K562 (cell line): ENCODE data around the gene SLC25A42. TPM values are rescaled to one million over a fixed set of nuclear protein-coding genes. Genes with fewer than 3 reads are reported as not detected.

ENCODE experiments used
- CCNT2 ChIP-seq: IDR thresholded peaks from 2 replicates; pipeline ENCODE4 v1.6.1; 2011; ENCODE audit warnings: borderline replicate concordance, low read depth, mild to moderate bottlenecking, moderate library complexity, mixed read lengths, low read length; ENCODE audit not compliant: insufficient read length; ENCODE audit errors: extremely low read depth
- DMBX1 ChIP-seq: fragments of 250-450 bp; sonication (Bioruptor Pico); IDR thresholded peaks from 2 replicates; pipeline ENCODE4 v1.8.0; 2022; ENCODE audit warnings: inconsistent platforms, mild to moderate bottlenecking, moderate library complexity, borderline replicate concordance
- DPF2 ChIP-seq: fragments of 450-650 bp; IDR thresholded peaks from 2 replicates; pipeline ENCODE4 v1.6.1; 2016
- MAZ ChIP-seq, 2 experiments: fragments of 450-650 bp in 1 of 2; sonication (generic) in 1 of 2; formaldehyde crosslinking; IDR thresholded peaks in 1 of 2; conservative IDR thresholded peaks in 1 of 2; 2 replicates each; pipeline versions ENCODE4 v1.4.0 to v1.5.0; 2020; ENCODE audit warnings: mild to moderate bottlenecking in 1 of 2, missing genetic modification reagents in 1 of 2
- MED1 ChIP-seq: sonication (generic); formaldehyde crosslinking; IDR thresholded peaks from 2 replicates; pipeline ENCODE4 v1.8.1; 2023; ENCODE audit warnings: missing genetic modification reagents, borderline replicate concordance
- NCOA1 ChIP-seq: fragments of 450-650 bp; IDR thresholded peaks from 2 replicates; pipeline ENCODE4 v1.6.1; 2016; ENCODE audit warnings: low read depth
- PHTF2 ChIP-seq: fragments of 250-450 bp; sonication (Bioruptor Pico); IDR thresholded peaks from 2 replicates; pipeline ENCODE4 v1.5.0; 2021; ENCODE audit warnings: mild to moderate bottlenecking
- POLR2AphosphoS5 ChIP-seq: IDR thresholded peaks from 2 replicates; pipeline ENCODE4 v1.6.1; 2011; ENCODE audit warnings: mild to moderate bottlenecking, low read depth, low read length, moderate library complexity; ENCODE audit not compliant: control insufficient read depth, insufficient read depth
- SAFB2 ChIP-seq: fragments of 200-400 bp; formaldehyde crosslinking; IDR thresholded peaks from 2 replicates; pipeline ENCODE4 v1.6.1; 2018; ENCODE audit warnings: borderline replicate concordance, low read length, low read depth, moderate library complexity; ENCODE audit not compliant: severe bottlenecking
- TBP ChIP-seq: optimal IDR thresholded peaks from 2 replicates; pipeline ENCODE3; 2011; ENCODE audit warnings: low read depth, low read length, improper control_type of control experiment
- ZNF184 ChIP-seq: sonication (generic); formaldehyde crosslinking; IDR thresholded peaks from 2 replicates; pipeline ENCODE4 v1.5.0; 2020; ENCODE audit warnings: missing genetic modification reagents
- ZNF561 ChIP-seq: fragments of 450-650 bp; formaldehyde crosslinking; conservative IDR thresholded peaks from 2 replicates; pipeline ENCODE4 v1.4.0; 2020; ENCODE audit warnings: mild to moderate bottlenecking, moderate library complexity
- ZNF717 ChIP-seq: fragments of 250-450 bp; sonication (Bioruptor Pico); IDR thresholded peaks from 2 replicates; pipeline ENCODE4 v1.5.0; 2021
- polyA plus RNA-seq, 8 experiments: library from polyadenylated mRNA; depleted of rRNA in 4 of 8; stranded (reverse) in 5 of 8; unstranded in 3 of 8; fragments of >200 nt; fragmentation: Nextera tagmentation in 2 of 8; fragmentation: Illumina TruSeq in 1 of 8; extraction: Ambion mirVana in 2 of 8; extraction: Trizol in 1 of 8; gene quantifications; 2 replicates each; pipeline versions ENCODE4 v1.2.1 to v1.2.3, GENCODE V29; 2011 to 2014; ENCODE audit warnings: inconsistent platforms in 1 of 8, missing spikeins in 1 of 8
- total RNA-seq, 7 experiments: library from RNA; depleted of rRNA in 6 of 7; stranded (reverse); fragments of >200 nt in 6 of 7; fragmentation: Illumina TruSeq in 2 of 7; extraction: Trizol in 2 of 7; gene quantifications; 2 replicates each; pipeline versions ENCODE4 v1.2.1 to v1.2.3, GENCODE V29; 2011 to 2021; ENCODE audit warnings: low replicate concordance in 1 of 7
- TF ChIP-seq, protein P1 (sequence below): sonication (generic); formaldehyde crosslinking; IDR thresholded peaks from 2 replicates; pipeline ENCODE4 v1.4.0; 2020; ENCODE audit warnings: mild to moderate bottlenecking, missing genetic modification reagents
- TF ChIP-seq, protein P2 (sequence below): sonication (generic); formaldehyde crosslinking; IDR thresholded peaks from 2 replicates; pipeline ENCODE4 v1.8.0; 2022; ENCODE audit warnings: missing genetic modification reagents, mild to moderate bottlenecking, borderline replicate concordance
- TF ChIP-seq, protein P3 (sequence below): sonication (generic); IDR thresholded peaks from 2 replicates; pipeline ENCODE4 v1.6.1; 2016

Gene SLC25A42
- total and polyA plus RNA-seq, 9 of the 15 experiments (the other 6 are each of a cell fraction or from before 2014, with no cell fraction given) = 0.59 to 32.2 (median 14.1) TPM

DNA sequence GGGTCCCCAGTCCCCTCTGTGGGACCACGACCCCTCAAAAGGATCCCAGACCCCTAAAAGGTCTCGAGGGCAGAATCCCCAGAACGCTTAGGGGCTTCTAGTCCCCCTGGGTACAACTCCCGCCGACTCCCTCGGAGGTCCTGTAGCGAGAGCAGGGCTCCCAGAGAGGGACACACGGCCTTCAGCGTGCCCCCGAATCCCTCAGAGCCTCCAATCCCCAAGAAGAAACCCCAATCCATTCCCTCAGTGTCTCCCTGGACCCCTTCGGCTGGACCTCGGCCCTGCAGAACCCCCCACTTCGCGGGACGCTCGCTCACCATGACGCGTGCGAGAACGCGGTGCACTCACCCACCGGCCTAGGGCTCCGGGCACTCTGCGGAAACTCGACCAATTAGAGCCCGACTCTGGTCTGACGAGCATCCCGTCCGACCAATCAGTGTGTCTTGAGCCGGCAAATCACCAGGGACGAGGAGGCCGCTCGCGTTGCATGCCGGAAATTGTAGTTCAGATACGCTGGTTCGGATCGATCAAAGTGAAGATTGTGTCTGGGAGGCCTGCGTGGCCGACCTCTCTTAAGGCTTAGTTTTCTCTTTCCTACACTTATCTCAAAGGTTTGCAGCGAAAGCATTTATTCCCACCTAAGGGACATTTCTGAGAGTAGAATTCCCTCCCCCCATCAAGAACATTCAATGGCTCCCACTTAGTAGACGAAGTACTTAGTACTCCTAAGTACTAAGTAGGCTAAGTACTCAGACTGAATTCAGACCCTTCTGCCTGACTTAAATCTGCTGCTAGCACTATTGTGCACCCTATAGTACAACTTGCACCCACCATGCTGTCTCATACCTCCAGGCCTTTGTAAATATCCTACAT, 74.6 kb downstream of the SLC25A42 start, which contains the start of gene TMEM161A (continued):
- TF ChIP-seq PHTF2 (CRISPR knock-in tag) (no peak), SAFB2 (no peak), ZNF184 (no peak), ZNF561 (no peak), CCNT2 (no peak), NCOA1 (no peak), DMBX1 (no peak), POLR2AphosphoS5 (peak; percentile 77), ZNF717 (CRISPR knock-in tag) (no peak), TBP (peak; percentile 84), DPF2 (peak; percentile 7; the same call in 1 of the 2 replicates), MAZ (CRISPR knock-in tag; conservative IDR thresholded peaks at IDR 0.05 in 1 of 2, IDR thresholded peaks at IDR 0.05 in 1 of 2) (peak; percentile 20 to 58; a peak in 2 of 4 replicates), MED1 (no peak)
- TF ChIP-seq, protein P1, sequence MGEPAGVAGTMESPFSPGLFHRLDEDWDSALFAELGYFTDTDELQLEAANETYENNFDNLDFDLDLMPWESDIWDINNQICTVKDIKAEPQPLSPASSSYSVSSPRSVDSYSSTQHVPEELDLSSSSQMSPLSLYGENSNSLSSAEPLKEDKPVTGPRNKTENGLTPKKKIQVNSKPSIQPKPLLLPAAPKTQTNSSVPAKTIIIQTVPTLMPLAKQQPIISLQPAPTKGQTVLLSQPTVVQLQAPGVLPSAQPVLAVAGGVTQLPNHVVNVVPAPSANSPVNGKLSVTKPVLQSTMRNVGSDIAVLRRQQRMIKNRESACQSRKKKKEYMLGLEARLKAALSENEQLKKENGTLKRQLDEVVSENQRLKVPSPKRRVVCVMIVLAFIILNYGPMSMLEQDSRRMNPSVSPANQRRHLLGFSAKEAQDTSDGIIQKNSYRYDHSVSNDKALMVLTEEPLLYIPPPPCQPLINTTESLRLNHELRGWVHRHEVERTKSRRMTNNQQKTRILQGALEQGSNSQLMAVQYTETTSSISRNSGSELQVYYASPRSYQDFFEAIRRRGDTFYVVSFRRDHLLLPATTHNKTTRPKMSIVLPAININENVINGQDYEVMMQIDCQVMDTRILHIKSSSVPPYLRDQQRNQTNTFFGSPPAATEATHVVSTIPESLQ (CRISPR knock-in tag) = no peak
- TF ChIP-seq, protein P2, sequence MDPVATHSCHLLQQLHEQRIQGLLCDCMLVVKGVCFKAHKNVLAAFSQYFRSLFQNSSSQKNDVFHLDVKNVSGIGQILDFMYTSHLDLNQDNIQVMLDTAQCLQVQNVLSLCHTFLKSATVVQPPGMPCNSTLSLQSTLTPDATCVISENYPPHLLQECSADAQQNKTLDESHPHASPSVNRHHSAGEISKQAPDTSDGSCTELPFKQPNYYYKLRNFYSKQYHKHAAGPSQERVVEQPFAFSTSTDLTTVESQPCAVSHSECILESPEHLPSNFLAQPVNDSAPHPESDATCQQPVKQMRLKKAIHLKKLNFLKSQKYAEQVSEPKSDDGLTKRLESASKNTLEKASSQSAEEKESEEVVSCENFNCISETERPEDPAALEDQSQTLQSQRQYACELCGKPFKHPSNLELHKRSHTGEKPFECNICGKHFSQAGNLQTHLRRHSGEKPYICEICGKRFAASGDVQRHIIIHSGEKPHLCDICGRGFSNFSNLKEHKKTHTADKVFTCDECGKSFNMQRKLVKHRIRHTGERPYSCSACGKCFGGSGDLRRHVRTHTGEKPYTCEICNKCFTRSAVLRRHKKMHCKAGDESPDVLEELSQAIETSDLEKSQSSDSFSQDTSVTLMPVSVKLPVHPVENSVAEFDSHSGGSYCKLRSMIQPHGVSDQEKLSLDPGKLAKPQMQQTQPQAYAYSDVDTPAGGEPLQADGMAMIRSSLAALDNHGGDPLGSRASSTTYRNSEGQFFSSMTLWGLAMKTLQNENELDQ (CRISPR knock-in tag) = no peak
- TF ChIP-seq, protein P3, sequence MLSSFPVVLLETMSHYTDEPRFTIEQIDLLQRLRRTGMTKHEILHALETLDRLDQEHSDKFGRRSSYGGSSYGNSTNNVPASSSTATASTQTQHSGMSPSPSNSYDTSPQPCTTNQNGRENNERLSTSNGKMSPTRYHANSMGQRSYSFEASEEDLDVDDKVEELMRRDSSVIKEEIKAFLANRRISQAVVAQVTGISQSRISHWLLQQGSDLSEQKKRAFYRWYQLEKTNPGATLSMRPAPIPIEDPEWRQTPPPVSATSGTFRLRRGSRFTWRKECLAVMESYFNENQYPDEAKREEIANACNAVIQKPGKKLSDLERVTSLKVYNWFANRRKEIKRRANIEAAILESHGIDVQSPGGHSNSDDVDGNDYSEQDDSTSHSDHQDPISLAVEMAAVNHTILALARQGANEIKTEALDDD = no peak
